GM12801 (cell line): ENCODE results near the gene XYLT2.

Experiments
- TF ChIP-seq, protein P1 (sequence below): IDR thresholded peaks from one replicate; pipeline ENCODE4 v1.5.1; 2011; ENCODE audit warnings: control low read depth; ENCODE audit not compliant: insufficient read length; ENCODE audit errors: extremely low read depth

Gene XYLT2

DNA sequence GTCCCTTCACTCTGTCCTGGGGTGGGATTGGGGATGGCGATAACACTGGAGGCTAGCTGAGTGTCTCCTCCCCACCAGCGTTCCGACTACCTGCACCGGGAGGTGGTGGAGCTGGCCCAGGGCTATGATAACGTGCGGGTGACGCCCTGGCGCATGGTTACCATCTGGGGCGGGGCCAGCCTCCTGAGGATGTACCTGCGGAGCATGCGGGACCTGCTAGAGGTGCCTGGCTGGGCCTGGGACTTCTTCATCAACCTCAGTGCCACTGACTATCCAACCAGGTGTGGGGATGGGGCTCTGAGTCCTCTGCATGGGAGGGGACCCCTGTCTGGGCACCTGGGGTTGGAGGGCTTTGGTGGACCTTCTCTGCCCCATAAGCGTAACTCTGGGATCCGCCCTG lies 8.8 kb downstream of the XYLT2 start:
- TF ChIP-seq, protein P1, sequence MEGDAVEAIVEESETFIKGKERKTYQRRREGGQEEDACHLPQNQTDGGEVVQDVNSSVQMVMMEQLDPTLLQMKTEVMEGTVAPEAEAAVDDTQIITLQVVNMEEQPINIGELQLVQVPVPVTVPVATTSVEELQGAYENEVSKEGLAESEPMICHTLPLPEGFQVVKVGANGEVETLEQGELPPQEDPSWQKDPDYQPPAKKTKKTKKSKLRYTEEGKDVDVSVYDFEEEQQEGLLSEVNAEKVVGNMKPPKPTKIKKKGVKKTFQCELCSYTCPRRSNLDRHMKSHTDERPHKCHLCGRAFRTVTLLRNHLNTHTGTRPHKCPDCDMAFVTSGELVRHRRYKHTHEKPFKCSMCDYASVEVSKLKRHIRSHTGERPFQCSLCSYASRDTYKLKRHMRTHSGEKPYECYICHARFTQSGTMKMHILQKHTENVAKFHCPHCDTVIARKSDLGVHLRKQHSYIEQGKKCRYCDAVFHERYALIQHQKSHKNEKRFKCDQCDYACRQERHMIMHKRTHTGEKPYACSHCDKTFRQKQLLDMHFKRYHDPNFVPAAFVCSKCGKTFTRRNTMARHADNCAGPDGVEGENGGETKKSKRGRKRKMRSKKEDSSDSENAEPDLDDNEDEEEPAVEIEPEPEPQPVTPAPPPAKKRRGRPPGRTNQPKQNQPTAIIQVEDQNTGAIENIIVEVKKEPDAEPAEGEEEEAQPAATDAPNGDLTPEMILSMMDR, result no peak

DNA sequence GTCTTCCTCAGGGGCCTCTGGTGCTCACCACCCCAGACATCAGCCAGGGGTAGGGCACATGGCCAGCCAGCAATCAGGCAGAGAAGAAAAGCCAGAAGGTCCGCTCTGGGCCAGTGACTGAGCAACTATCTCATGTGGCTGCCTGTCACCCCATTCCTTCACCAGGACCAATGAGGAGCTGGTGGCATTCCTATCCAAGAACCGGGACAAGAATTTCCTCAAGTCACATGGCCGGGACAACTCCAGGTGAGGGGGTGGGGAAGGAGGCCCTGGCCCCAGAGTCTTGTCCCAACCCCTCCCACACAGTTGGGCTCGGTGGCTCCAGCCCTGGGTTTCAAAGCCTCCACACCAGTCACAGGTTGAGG lies 9.4 kb downstream of the XYLT2 start:
- TF ChIP-seq, protein P1, result no peak

DNA sequence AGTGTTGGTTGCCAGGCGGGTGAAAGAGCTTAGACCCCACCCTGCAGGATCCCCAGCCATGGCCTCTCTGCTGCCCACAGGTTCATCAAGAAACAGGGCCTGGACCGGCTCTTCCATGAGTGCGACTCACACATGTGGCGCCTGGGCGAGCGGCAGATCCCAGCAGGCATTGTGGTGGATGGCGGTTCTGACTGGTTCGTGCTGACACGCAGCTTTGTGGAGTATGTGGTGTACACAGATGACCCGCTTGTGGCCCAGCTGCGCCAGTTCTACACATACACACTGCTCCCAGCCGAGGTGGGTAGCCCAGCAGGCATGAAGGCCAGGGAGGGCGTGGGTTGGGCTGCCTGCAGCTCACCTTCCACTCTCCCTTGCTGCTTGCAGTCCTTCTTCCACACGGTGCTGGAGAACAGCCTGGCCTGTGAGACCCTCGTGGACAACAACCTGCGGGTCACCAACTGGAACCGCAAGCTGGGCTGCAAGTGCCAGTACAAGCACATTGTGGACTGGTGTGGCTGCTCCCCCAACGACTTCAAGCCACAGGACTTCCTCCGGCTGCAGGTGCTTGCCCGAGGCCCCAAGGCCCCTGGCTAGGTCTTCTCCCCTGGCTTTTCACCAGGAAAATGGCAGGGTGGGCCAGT lies 9.9 kb downstream of the XYLT2 start:
- TF ChIP-seq, protein P1, result no peak

DNA sequence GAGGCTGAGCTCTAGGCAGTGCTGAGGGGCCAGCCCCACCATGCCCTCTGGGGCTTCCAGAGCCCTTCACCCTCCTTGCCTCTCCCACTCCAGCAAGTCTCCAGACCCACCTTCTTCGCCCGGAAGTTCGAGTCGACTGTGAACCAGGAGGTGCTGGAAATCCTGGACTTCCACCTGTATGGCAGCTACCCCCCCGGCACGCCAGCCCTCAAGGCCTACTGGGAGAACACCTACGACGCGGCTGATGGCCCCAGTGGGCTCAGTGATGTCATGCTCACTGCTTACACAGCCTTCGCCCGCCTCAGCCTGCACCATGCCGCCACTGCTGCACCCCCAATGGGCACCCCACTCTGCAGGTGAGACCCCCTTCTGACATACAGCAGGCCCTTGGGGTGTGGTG lies 10.5 kb downstream of the XYLT2 start:
- TF ChIP-seq, protein P1, result no peak

DNA sequence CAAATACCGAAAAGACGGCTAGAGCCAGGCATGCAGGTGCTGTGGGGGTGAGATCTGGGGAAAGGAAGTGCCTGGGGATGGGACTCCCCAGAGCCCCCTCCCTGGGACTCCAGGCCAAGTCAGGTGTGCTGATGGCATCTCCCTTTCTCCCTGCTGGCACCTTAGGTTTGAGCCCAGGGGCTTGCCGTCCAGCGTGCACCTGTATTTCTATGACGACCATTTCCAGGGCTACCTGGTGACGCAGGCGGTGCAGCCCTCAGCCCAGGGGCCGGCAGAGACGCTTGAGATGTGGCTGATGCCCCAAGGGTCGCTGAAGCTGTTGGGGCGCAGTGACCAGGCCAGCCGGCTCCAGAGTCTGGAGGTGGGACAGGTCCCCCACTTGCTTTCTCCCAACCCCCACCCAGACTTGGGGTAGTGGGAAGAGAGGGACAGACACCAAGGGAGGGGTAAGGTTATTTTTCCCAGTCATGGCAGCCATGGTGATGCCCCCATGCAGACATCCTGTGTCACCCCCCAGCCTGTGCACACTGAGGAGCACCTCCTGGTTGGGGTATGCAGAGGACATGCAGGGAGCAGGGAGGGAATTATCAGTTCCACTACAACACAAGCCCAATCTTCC lies 11.1 kb downstream of the XYLT2 start:
- TF ChIP-seq, protein P1, result no peak

DNA sequence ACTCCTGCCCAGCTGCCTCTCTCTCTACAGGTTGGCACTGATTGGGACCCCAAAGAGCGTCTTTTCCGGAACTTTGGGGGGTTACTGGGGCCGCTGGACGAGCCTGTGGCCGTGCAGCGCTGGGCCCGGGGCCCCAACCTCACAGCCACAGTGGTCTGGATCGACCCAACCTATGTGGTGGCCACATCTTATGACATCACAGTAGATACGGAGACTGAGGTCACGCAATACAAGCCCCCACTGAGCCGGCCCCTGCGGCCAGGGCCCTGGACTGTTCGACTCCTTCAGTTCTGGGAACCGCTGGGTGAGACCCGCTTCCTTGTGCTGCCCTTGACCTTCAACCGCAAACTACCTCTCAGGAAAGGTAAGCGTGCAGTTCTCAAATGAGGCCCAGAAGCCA lies 12.3 kb downstream of the XYLT2 start:
- TF ChIP-seq, protein P1, result no peak

DNA sequence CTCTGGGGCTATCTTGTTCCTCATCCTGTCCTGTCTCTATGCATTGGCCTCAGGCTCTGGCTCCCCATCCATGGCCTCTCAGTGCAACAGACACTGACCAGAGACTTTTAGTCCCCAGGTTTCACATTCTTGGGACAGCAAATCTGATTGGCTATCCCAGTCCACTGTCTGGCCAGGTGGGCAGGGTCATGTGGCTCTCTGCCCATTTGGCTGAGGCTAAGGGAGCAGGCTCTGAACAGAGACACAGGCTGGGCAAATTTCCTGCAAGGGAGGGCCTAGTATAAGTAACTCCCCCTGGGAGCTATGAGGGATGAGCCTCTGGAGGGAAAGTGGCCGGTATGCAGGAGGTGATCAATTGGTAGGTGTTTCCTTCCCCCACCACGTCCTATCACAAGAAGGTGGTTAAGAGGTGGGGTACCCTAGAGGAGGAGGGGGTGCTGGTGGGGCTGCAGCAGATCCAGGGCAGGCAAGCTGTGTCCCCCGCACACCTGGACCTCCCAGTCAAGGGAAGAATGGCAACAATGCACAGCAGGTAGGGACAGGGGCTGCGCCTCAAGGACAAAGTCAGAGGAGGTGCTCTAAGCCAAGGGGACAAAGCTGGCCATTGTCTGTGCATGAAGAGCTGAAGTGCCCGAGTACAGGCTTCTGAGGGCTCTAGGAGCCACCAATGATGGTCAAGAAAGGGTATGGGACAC lies 13.2 kb downstream of the XYLT2 start:
- TF ChIP-seq, protein P1, result no peak
